GM23248 (cell line): ENCODE measurements around the gene SPEM2.

ENCODE experiments used
- EZH2 ChIP-seq: fragments of 200-600 bp; sonication (generic); IDR thresholded peaks from 2 replicates; pipeline ENCODE4 v1.6.1; 2018; ENCODE audit warnings: antibody characterized with exemption, mild to moderate bottlenecking; ENCODE audit not compliant: insufficient read depth, poor library complexity, severe bottlenecking
- EZH2phosphoT487 ChIP-seq: fragments of 200-600 bp; sonication (generic); IDR thresholded peaks from 2 replicates; pipeline ENCODE4 v1.6.1; 2018; ENCODE audit warnings: antibody characterized with exemption, moderate library complexity, mild to moderate bottlenecking, low read depth; ENCODE audit not compliant: insufficient read depth

- TF ChIP-seq EZH2 (no peak), EZH2phosphoT487 (no peak)
Measured at GRCh38 chr17:7418472-7419152, 6.8 kb upstream of the SPEM2 start.
